Measurements from ENCODE around the gene KNSTRN.

KNSTRN gene

GRCh38 chr15:40340038-40340739 lies 42.3 kb upstream of the KNSTRN start:
- H3K27me3 ChIP-seq (ENCODE audit: control insufficient read depth, insufficient read depth, low read length) = peaks cover 3% of the 10 kb centered on the region
- no peaks in the 10 kb centered on the region for H3K9me3 ChIP-seq (ENCODE audit: control insufficient read depth, insufficient read depth, low read length)
- no peaks in the 10 kb centered on the region for H3K36me3 ChIP-seq (ENCODE audit: control insufficient read depth, insufficient read depth, low read length)
- no peak overlapping the region for H3K4me3 ChIP-seq (ENCODE audit: low read depth, low read length)
- H3K9ac ChIP-seq (ENCODE audit: low read depth, low read length) = peak overlapping the region; percentile 32
- peaks cover 5% of the 10 kb centered on the region for H3K4me1 ChIP-seq (ENCODE audit: control insufficient read depth, insufficient read depth, low read length)

- Histone ChIP-seq H3K9ac (ENCODE audit: low read depth, low read length) (peak within 1 kb of the TSS; percentile 32), H3K9me3 (ENCODE audit: control insufficient read depth, insufficient read depth, low read length) (no peaks in the 10 kb centered on the region), H3K27me3 (ENCODE audit: control insufficient read depth, insufficient read depth, low read length) (peaks cover 3% of the 10 kb centered on the region), H3K4me1 (ENCODE audit: control insufficient read depth, insufficient read depth, low read length) (peaks cover 5% of the 10 kb centered on the region), H3K36me3 (ENCODE audit: control insufficient read depth, insufficient read depth, low read length) (no peaks in the 10 kb centered on the region), H3K4me3 (ENCODE audit: low read depth, low read length) (no peak within 1 kb of the TSS)
Measured at GRCh38 chr15:40340740-40341400, 41.7 kb upstream of the KNSTRN start, which contains the start of gene CCDC9B. Gene CCDC9B (minus strand): TSS chr15:40340939. CDS start chr15:40340819, 120 bp downstream.

DNA sequence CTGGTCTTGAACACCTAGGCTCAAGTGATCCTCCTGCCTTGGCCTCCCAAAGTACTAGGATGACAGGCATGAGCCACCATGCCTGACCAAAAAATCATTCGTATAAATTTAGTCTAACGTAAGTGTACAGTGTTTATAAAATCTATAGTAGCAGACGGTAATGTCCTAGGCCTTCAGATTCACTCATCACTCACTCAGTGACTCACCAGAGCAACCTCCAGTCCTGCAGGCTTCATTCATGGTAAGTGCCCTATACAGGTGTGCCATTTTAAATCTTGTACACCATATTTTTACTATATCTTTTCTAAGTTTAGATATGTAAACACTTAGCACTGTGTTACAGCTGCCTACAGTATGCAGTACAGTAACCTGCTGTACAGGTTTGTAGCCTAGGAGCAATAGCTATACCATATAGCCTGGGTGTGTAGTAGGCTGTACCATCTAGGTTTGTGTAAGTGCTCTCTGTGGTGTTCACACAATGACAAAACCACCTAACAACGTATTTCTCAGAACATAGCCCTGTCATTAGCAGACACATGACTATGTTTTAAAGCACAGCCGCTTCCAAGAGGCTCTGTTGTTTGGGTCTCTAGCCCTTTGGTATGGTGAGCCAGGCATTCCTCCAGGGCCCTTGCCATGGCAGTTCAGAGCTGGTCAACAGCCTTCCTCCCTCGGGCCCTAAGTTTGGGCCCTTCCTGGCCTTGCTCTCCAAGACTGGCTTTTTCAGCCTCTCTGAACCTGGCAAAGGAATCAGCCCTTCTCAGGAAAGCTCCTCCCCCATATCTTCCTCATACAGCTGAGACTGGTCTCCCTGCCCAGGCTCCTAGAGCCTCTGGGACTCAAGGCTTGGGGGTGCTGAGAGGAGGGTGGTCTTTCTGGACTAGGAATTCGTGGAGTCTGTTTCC lies 39.9 kb upstream of the KNSTRN start:
- Histone ChIP-seq H3K27me3 (ENCODE audit: control insufficient read depth, insufficient read depth, low read length) (no peaks in the 10 kb centered on the region), H3K4me3 (ENCODE audit: low read depth, low read length) (no peak overlapping the region), H3K9me3 (ENCODE audit: control insufficient read depth, insufficient read depth, low read length) (no peaks in the 10 kb centered on the region), H3K36me3 (ENCODE audit: control insufficient read depth, insufficient read depth, low read length) (no peaks in the 10 kb centered on the region), H3K9ac (ENCODE audit: low read depth, low read length) (no peak overlapping the region), H3K4me1 (ENCODE audit: control insufficient read depth, insufficient read depth, low read length) (peaks cover 5% of the 10 kb centered on the region)

GRCh38 chr15:40343512-40343911 lies 39.0 kb upstream of the KNSTRN start:
- H3K27me3 ChIP-seq (ENCODE audit: control insufficient read depth, insufficient read depth, low read length) = no peaks in the 10 kb centered on the region
- H3K4me1 ChIP-seq (ENCODE audit: control insufficient read depth, insufficient read depth, low read length) = peaks cover 5% of the 10 kb centered on the region
- no peaks in the 10 kb centered on the region for H3K9me3 ChIP-seq (ENCODE audit: control insufficient read depth, insufficient read depth, low read length)
- H3K9ac ChIP-seq (ENCODE audit: low read depth, low read length) = no peak overlapping the region
- H3K36me3 ChIP-seq (ENCODE audit: control insufficient read depth, insufficient read depth, low read length) = no peaks in the 10 kb centered on the region
- H3K4me3 ChIP-seq (ENCODE audit: low read depth, low read length) = no peak overlapping the region

GRCh38 chr15:40344217-40344616 lies 38.3 kb upstream of the KNSTRN start:
- no peaks in the 10 kb centered on the region for H3K27me3 ChIP-seq (ENCODE audit: control insufficient read depth, insufficient read depth, low read length)
- no peaks in the 10 kb centered on the region for H3K9me3 ChIP-seq (ENCODE audit: control insufficient read depth, insufficient read depth, low read length)
- H3K36me3 ChIP-seq (ENCODE audit: control insufficient read depth, insufficient read depth, low read length) = no peaks in the 10 kb centered on the region
- H3K4me3 ChIP-seq (ENCODE audit: low read depth, low read length) = no peak overlapping the region
- no peak overlapping the region for H3K9ac ChIP-seq (ENCODE audit: low read depth, low read length)
- H3K4me1 ChIP-seq (ENCODE audit: control insufficient read depth, insufficient read depth, low read length) = peaks cover 5% of the 10 kb centered on the region

- no peaks in the 10 kb centered on the region for H3K36me3 ChIP-seq (ENCODE audit: control insufficient read depth, insufficient read depth, low read length)
- peaks cover 5% of the 10 kb centered on the region for H3K4me1 ChIP-seq (ENCODE audit: control insufficient read depth, insufficient read depth, low read length)
- H3K9ac ChIP-seq (ENCODE audit: low read depth, low read length) = no peak overlapping the region
- no peaks in the 10 kb centered on the region for H3K27me3 ChIP-seq (ENCODE audit: control insufficient read depth, insufficient read depth, low read length)
- no peaks in the 10 kb centered on the region for H3K9me3 ChIP-seq (ENCODE audit: control insufficient read depth, insufficient read depth, low read length)
- no peak overlapping the region for H3K4me3 ChIP-seq (ENCODE audit: low read depth, low read length)
Measured at GRCh38 chr15:40344631-40345120, 37.8 kb upstream of the KNSTRN start.

- Histone ChIP-seq H3K4me3 (ENCODE audit: low read depth, low read length) (no peak overlapping the region), H3K9me3 (ENCODE audit: control insufficient read depth, insufficient read depth, low read length) (no peaks in the 10 kb centered on the region), H3K27me3 (ENCODE audit: control insufficient read depth, insufficient read depth, low read length) (no peaks in the 10 kb centered on the region), H3K9ac (ENCODE audit: low read depth, low read length) (no peak overlapping the region), H3K4me1 (ENCODE audit: control insufficient read depth, insufficient read depth, low read length) (no peaks in the 10 kb centered on the region), H3K36me3 (ENCODE audit: control insufficient read depth, insufficient read depth, low read length) (no peaks in the 10 kb centered on the region)
Measured at GRCh38 chr15:40345225-40345866, 37.2 kb upstream of the KNSTRN start.

DNA sequence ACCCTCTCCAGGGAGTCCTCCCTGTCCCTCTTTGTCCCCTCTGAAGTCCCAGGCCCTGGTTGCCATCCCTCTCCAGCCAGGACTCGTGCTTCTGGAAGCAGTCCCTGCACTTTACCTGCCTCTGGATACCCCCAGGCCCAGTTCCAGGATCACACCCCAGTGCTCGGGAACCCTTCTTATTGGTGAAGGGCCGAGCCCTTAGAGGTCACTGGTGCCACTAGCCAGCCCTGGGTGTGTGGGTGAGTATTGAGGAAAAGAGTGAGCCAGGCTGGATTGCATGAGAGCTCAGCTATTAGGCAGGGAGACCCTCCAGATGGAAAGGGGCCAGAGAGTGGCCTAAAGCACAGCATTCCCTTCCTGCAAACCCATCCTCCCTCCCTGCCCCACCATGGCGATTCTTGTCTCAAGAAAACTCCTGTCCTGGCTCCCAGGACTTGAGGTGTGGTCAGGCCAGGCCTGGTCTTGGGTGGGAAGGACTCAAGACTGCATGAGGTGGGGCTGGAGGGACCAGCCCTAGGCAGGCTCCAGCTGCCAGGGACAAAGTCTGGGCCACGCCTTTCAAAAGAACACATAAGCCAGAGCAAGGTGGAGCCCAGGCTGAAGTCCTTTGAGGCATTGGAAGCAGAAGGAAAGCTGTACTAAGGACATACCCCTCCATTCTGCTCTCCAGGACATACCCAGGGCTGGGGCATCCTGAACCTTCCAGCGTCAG lies 36.5 kb upstream of the KNSTRN start:
- Histone ChIP-seq H3K36me3 (ENCODE audit: control insufficient read depth, insufficient read depth, low read length) (no peaks in the 10 kb centered on the region), H3K4me3 (ENCODE audit: low read depth, low read length) (no peak overlapping the region), H3K27me3 (ENCODE audit: control insufficient read depth, insufficient read depth, low read length) (peaks cover 2% of the 10 kb centered on the region), H3K4me1 (ENCODE audit: control insufficient read depth, insufficient read depth, low read length) (no peaks in the 10 kb centered on the region), H3K9ac (ENCODE audit: low read depth, low read length) (no peak overlapping the region), H3K9me3 (ENCODE audit: control insufficient read depth, insufficient read depth, low read length) (no peaks in the 10 kb centered on the region)

DNA sequence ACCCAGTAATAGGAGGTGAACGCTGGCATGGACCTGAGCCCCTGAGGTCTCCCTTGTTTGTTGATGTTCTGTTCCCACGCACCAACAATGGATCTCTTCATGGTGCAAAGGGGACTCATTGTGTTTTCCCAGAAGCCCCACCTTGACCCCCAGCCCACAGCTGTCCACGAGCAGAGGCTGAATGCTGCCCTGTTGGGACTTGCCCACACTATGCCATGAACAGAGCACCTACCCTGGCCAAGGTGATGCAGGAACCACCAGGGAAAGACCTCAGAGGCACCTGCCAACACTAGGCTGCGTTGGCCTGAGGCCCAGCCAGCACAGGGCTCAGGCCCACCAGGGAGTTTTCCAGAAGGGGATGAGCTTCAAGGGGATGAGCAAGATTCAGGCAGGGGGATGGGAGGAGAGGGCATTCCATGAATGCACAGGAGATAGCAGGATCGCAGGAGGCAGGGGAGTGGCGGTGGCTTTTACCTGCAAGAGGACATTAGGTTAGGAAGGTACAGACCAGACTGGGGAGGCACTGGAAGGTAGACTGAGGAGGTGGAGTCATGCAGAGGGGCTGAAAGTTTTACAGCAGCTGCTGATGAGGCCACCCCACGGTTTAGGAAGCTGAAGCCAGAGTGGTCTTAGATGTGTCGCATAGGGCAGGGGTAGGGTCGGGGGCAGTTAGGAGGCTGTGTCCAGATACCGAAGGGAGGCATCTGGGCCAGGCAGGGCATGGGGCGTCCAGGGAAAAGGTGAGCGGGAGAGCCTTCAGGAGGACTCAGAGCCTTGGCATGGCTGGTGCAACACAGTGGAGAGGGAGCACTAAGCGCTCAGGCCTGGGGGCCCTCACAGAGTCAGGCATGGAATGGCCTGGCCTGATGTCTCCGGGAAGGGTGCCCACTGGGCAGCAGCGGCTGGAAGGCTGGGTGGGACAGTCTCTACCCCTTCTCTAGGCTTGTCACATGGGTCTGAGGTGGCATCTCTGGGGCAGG lies 35.7 kb upstream of the KNSTRN start:
- Histone ChIP-seq H3K9me3 (ENCODE audit: control insufficient read depth, insufficient read depth, low read length) (no peaks in the 10 kb centered on the region), H3K9ac (ENCODE audit: low read depth, low read length) (no peak overlapping the region), H3K4me1 (ENCODE audit: control insufficient read depth, insufficient read depth, low read length) (no peaks in the 10 kb centered on the region)

More for the DNA sequence above, 35.7 kb upstream of the KNSTRN start:
- H3K27me3 ChIP-seq (ENCODE audit: control insufficient read depth, insufficient read depth, low read length) = peaks cover 2% of the 10 kb centered on the region
- H3K4me3 ChIP-seq (ENCODE audit: low read depth, low read length) = no peak overlapping the region
- no peaks in the 10 kb centered on the region for H3K36me3 ChIP-seq (ENCODE audit: control insufficient read depth, insufficient read depth, low read length)
